Measurements from ENCODE around the gene CENPP.

Gene CENPP

GRCh38 chr9:92633614-92634278, 308.0 kb downstream of the CENPP start:
- no peaks in the 10 kb centered on the region for H3K27me3 ChIP-seq (ENCODE audit: control insufficient read depth, insufficient read depth, low read length, poor library complexity, severe bottlenecking)
- H3K27ac ChIP-seq (ENCODE audit: insufficient read depth, low read depth, low read length, poor library complexity, severe bottlenecking) = no peak overlapping the region
- no peaks in the 10 kb centered on the region for H3K4me1 ChIP-seq (ENCODE audit: control insufficient read depth, insufficient read depth, low read length)
- no peaks in the 10 kb centered on the region for H3K9me3 ChIP-seq (ENCODE audit: control insufficient read depth, low read length)
- peaks cover 11% of the 10 kb centered on the region for H3K36me3 ChIP-seq (ENCODE audit: control insufficient read depth, insufficient read depth, low read length)
- no peak overlapping the region for H3K4me3 ChIP-seq (ENCODE audit: insufficient read depth, low read depth, low read length)
- 83% methylated on average over 8 to 9 of the region's 9 CpGs for WGBS, 2 experiments

GRCh38 chr9:92634712-92635605, 309.2 kb downstream of the CENPP start:
- H3K27ac ChIP-seq (ENCODE audit: insufficient read depth, low read depth, low read length, poor library complexity, severe bottlenecking) = no peak overlapping the region
- H3K4me1 ChIP-seq (ENCODE audit: control insufficient read depth, insufficient read depth, low read length) = no peaks in the 10 kb centered on the region
- 72 to 73% methylated on average over 35 of the region's 35 CpGs for WGBS, 2 experiments
- H3K36me3 ChIP-seq (ENCODE audit: control insufficient read depth, insufficient read depth, low read length) = peaks cover 11% of the 10 kb centered on the region
- no peaks in the 10 kb centered on the region for H3K27me3 ChIP-seq (ENCODE audit: control insufficient read depth, insufficient read depth, low read length, poor library complexity, severe bottlenecking)
- no peak overlapping the region for H3K4me3 ChIP-seq (ENCODE audit: insufficient read depth, low read depth, low read length)
- H3K9me3 ChIP-seq (ENCODE audit: control insufficient read depth, low read length) = no peaks in the 10 kb centered on the region

GRCh38 chr9:92635760-92636159, 310.0 kb downstream of the CENPP start:
- Histone ChIP-seq H3K27ac (ENCODE audit: insufficient read depth, low read depth, low read length, poor library complexity, severe bottlenecking) (no peak overlapping the region), H3K4me3 (ENCODE audit: insufficient read depth, low read depth, low read length) (no peak overlapping the region), H3K27me3 (ENCODE audit: control insufficient read depth, insufficient read depth, low read length, poor library complexity, severe bottlenecking) (no peaks in the 10 kb centered on the region), H3K36me3 (ENCODE audit: control insufficient read depth, insufficient read depth, low read length) (peaks cover 11% of the 10 kb centered on the region), H3K9me3 (ENCODE audit: control insufficient read depth, low read length) (no peaks in the 10 kb centered on the region), H3K4me1 (ENCODE audit: control insufficient read depth, insufficient read depth, low read length) (no peaks in the 10 kb centered on the region)
- WGBS, 2 experiments = 94 to 96% methylated on average over 4 of the region's 4 CpGs

- Histone ChIP-seq H3K27ac (ENCODE audit: insufficient read depth, low read depth, low read length, poor library complexity, severe bottlenecking) (no peak overlapping the region), H3K9me3 (ENCODE audit: control insufficient read depth, low read length) (no peaks in the 10 kb centered on the region), H3K4me1 (ENCODE audit: control insufficient read depth, insufficient read depth, low read length) (no peaks in the 10 kb centered on the region), H3K4me3 (ENCODE audit: insufficient read depth, low read depth, low read length) (no peak overlapping the region), H3K36me3 (ENCODE audit: control insufficient read depth, insufficient read depth, low read length) (peaks cover 11% of the 10 kb centered on the region), H3K27me3 (ENCODE audit: control insufficient read depth, insufficient read depth, low read length, poor library complexity, severe bottlenecking) (no peaks in the 10 kb centered on the region)
- WGBS, 2 experiments = 88 to 94% methylated on average over 3 of the region's 3 CpGs
Measured at GRCh38 chr9:92636627-92637026, 310.9 kb downstream of the CENPP start.

- Histone ChIP-seq H3K9me3 (ENCODE audit: control insufficient read depth, low read length) (no peaks in the 10 kb centered on the region), H3K27ac (ENCODE audit: insufficient read depth, low read depth, low read length, poor library complexity, severe bottlenecking) (no peak overlapping the region), H3K4me3 (ENCODE audit: insufficient read depth, low read depth, low read length) (no peak overlapping the region), H3K36me3 (ENCODE audit: control insufficient read depth, insufficient read depth, low read length) (peaks cover 11% of the 10 kb centered on the region), H3K27me3 (ENCODE audit: control insufficient read depth, insufficient read depth, low read length, poor library complexity, severe bottlenecking) (no peaks in the 10 kb centered on the region), H3K4me1 (ENCODE audit: control insufficient read depth, insufficient read depth, low read length) (no peaks in the 10 kb centered on the region)
- 93 to 96% methylated on average over 7 of the region's 7 CpGs for WGBS, 2 experiments
Measured at GRCh38 chr9:92637326-92637725, 311.6 kb downstream of the CENPP start.

- H3K9me3 ChIP-seq (ENCODE audit: control insufficient read depth, low read length) = no peaks in the 10 kb centered on the region
- no peak overlapping the region for H3K4me3 ChIP-seq (ENCODE audit: insufficient read depth, low read depth, low read length)
- no peaks in the 10 kb centered on the region for H3K4me1 ChIP-seq (ENCODE audit: control insufficient read depth, insufficient read depth, low read length)
- no peak overlapping the region for H3K27ac ChIP-seq (ENCODE audit: insufficient read depth, low read depth, low read length, poor library complexity, severe bottlenecking)
- peaks cover 11% of the 10 kb centered on the region for H3K36me3 ChIP-seq (ENCODE audit: control insufficient read depth, insufficient read depth, low read length)
- 94 to 96% methylated on average over 25 to 26 of the region's 26 CpGs for WGBS, 2 experiments
- H3K27me3 ChIP-seq (ENCODE audit: control insufficient read depth, insufficient read depth, low read length, poor library complexity, severe bottlenecking) = no peaks in the 10 kb centered on the region
Measured at GRCh38 chr9:92637886-92638620, 312.3 kb downstream of the CENPP start.

- H3K9me3 ChIP-seq (ENCODE audit: control insufficient read depth, low read length) = no peaks in the 10 kb centered on the region
- no peak overlapping the region for H3K4me3 ChIP-seq (ENCODE audit: insufficient read depth, low read depth, low read length)
- peaks cover 11% of the 10 kb centered on the region for H3K36me3 ChIP-seq (ENCODE audit: control insufficient read depth, insufficient read depth, low read length)
- WGBS, 2 experiments = 92 to 93% methylated on average over 4 to 5 of the region's 5 CpGs
- no peak overlapping the region for H3K27ac ChIP-seq (ENCODE audit: insufficient read depth, low read depth, low read length, poor library complexity, severe bottlenecking)
- no peaks in the 10 kb centered on the region for H3K27me3 ChIP-seq (ENCODE audit: control insufficient read depth, insufficient read depth, low read length, poor library complexity, severe bottlenecking)
- no peaks in the 10 kb centered on the region for H3K4me1 ChIP-seq (ENCODE audit: control insufficient read depth, insufficient read depth, low read length)
Measured at GRCh38 chr9:92638621-92639101, 312.9 kb downstream of the CENPP start.

- H3K4me3 ChIP-seq (ENCODE audit: insufficient read depth, low read depth, low read length) = no peak overlapping the region
- peaks cover 11% of the 10 kb centered on the region for H3K36me3 ChIP-seq (ENCODE audit: control insufficient read depth, insufficient read depth, low read length)
- H3K9me3 ChIP-seq (ENCODE audit: control insufficient read depth, low read length) = no peaks in the 10 kb centered on the region
- H3K27me3 ChIP-seq (ENCODE audit: control insufficient read depth, insufficient read depth, low read length, poor library complexity, severe bottlenecking) = no peaks in the 10 kb centered on the region
- WGBS, 2 experiments = 92 to 95% methylated on average over 7 of the region's 7 CpGs
- no peaks in the 10 kb centered on the region for H3K4me1 ChIP-seq (ENCODE audit: control insufficient read depth, insufficient read depth, low read length)
- H3K27ac ChIP-seq (ENCODE audit: insufficient read depth, low read depth, low read length, poor library complexity, severe bottlenecking) = no peak overlapping the region
Measured at GRCh38 chr9:92639124-92639523, 313.4 kb downstream of the CENPP start.

- H3K27ac ChIP-seq (ENCODE audit: insufficient read depth, low read depth, low read length, poor library complexity, severe bottlenecking) = no peak overlapping the region
- no peaks in the 10 kb centered on the region for H3K4me1 ChIP-seq (ENCODE audit: control insufficient read depth, insufficient read depth, low read length)
- H3K4me3 ChIP-seq (ENCODE audit: insufficient read depth, low read depth, low read length) = no peak overlapping the region
- H3K9me3 ChIP-seq (ENCODE audit: control insufficient read depth, low read length) = no peaks in the 10 kb centered on the region
- peaks cover 11% of the 10 kb centered on the region for H3K36me3 ChIP-seq (ENCODE audit: control insufficient read depth, insufficient read depth, low read length)
- 94% methylated on average over 9 of the region's 9 CpGs for WGBS, 2 experiments
- H3K27me3 ChIP-seq (ENCODE audit: control insufficient read depth, insufficient read depth, low read length, poor library complexity, severe bottlenecking) = no peaks in the 10 kb centered on the region
Measured at GRCh38 chr9:92639791-92640271, 314.1 kb downstream of the CENPP start.
